HepG2 (cell line): ENCODE measurements around the gene TOR2A. TPM values are rescaled to one million over a fixed set of nuclear protein-coding genes. Genes with fewer than 3 reads are reported as not detected.

Experiments
- EZH2 ChIP-seq: conservative IDR thresholded peaks from 2 replicates; pipeline ENCODE4 v1.6.1; 2012; ENCODE audit warnings: mild to moderate bottlenecking, low read depth, low read length, moderate library complexity
- HNF4A ChIP-seq: sonication (generic); formaldehyde crosslinking; IDR thresholded peaks from 2 replicates; pipeline ENCODE4 v1.4.0; 2020; ENCODE audit warnings: missing genetic modification reagents
- SAP130 ChIP-seq: IDR thresholded peaks from 2 replicates; pipeline ENCODE4 v1.6.1; 2016; ENCODE audit warnings: low read depth
- THAP11 ChIP-seq: IDR thresholded peaks from 2 replicates; pipeline ENCODE4 v1.6.1; 2016; ENCODE audit warnings: missing biosample characterization, missing genetic modification reagents
- ZBTB3 ChIP-seq: sonication (generic); formaldehyde crosslinking; IDR thresholded peaks from 2 replicates; pipeline ENCODE4 v1.4.0; 2020; ENCODE audit warnings: low read depth, mild to moderate bottlenecking, moderate library complexity, missing genetic modification reagents, borderline replicate concordance
- ZBTB7A ChIP-seq: sonication (generic); formaldehyde crosslinking; IDR thresholded peaks from 2 replicates; pipeline ENCODE4 v1.8.0; 2022; ENCODE audit warnings: mild to moderate bottlenecking, missing genetic modification reagents
- ZBTB7B ChIP-seq: sonication (generic); formaldehyde crosslinking; IDR thresholded peaks from 2 replicates; pipeline ENCODE4 v1.4.0; 2020; ENCODE audit warnings: missing genetic modification reagents
- ZNF274 ChIP-seq: sonication (generic); formaldehyde crosslinking; IDR thresholded peaks from 2 replicates; pipeline ENCODE4 v1.5.1; 2020; ENCODE audit warnings: mild to moderate bottlenecking, missing genetic modification reagents
- ZNF331 ChIP-seq: sonication (generic); formaldehyde crosslinking; IDR thresholded peaks from 2 replicates; pipeline ENCODE4 v1.4.0; 2020; ENCODE audit warnings: missing genetic modification reagents
- ZNF430 ChIP-seq: sonication (generic); formaldehyde crosslinking; IDR thresholded peaks from 2 replicates; pipeline ENCODE4 v1.9.0; 2021; ENCODE audit warnings: mild to moderate bottlenecking, missing genetic modification reagents
- ZNF589 ChIP-seq: sonication (generic); formaldehyde crosslinking; conservative IDR thresholded peaks from 2 replicates; pipeline ENCODE4 v1.8.0; 2022; ENCODE audit warnings: mild to moderate bottlenecking, moderate library complexity, missing genetic modification reagents
- polyA plus RNA-seq, 8 experiments: library from polyadenylated mRNA; depleted of rRNA in 3 of 8; stranded (reverse) in 7 of 8; unstranded in 1 of 8; fragments of >200 nt; fragmentation: Illumina TruSeq in 4 of 8; extraction: Trizol in 4 of 8; gene quantifications; 2 replicates each; pipeline versions ENCODE4 v1.2.1 to v1.2.3, GENCODE V29; 2011 to 2016; ENCODE audit warnings: low read depth in 4 of 8, missing spikeins in 1 of 8, mixed read lengths in 1 of 8; ENCODE audit not compliant: insufficient read depth in 1 of 8
- total RNA-seq, 5 experiments: library from RNA; depleted of rRNA; stranded (reverse); fragments of >200 nt; fragmentation: Illumina TruSeq; extraction: Trizol; gene quantifications; 2 replicates each; pipeline ENCODE4 v1.2.3, GENCODE V29; 2016; ENCODE audit warnings: low read depth in 1 of 5
- TF ChIP-seq, protein P1 (sequence below): sonication (generic); formaldehyde crosslinking; IDR thresholded peaks from 2 replicates; pipeline ENCODE4 v1.5.0; 2020; ENCODE audit warnings: mild to moderate bottlenecking, missing genetic modification reagents, borderline replicate concordance
- TF ChIP-seq, protein P2 (sequence below): sonication (generic); formaldehyde crosslinking; IDR thresholded peaks from 2 replicates; pipeline ENCODE4 v1.4.0; 2020; ENCODE audit warnings: missing genetic modification reagents; ENCODE audit errors: not compliant biosample characterization
- TF ChIP-seq, protein P3 (sequence below): IDR thresholded peaks from 2 replicates; pipeline ENCODE4 v1.6.1; 2016; ENCODE audit warnings: missing genetic modification reagents, missing compliant biosample characterization

Gene TOR2A
- total and polyA plus RNA-seq, 2 of the 13 experiments (the other 11 are each of a cell fraction or from before 2014, with no cell fraction given), result 3.5 to 7.2 TPM

DNA sequence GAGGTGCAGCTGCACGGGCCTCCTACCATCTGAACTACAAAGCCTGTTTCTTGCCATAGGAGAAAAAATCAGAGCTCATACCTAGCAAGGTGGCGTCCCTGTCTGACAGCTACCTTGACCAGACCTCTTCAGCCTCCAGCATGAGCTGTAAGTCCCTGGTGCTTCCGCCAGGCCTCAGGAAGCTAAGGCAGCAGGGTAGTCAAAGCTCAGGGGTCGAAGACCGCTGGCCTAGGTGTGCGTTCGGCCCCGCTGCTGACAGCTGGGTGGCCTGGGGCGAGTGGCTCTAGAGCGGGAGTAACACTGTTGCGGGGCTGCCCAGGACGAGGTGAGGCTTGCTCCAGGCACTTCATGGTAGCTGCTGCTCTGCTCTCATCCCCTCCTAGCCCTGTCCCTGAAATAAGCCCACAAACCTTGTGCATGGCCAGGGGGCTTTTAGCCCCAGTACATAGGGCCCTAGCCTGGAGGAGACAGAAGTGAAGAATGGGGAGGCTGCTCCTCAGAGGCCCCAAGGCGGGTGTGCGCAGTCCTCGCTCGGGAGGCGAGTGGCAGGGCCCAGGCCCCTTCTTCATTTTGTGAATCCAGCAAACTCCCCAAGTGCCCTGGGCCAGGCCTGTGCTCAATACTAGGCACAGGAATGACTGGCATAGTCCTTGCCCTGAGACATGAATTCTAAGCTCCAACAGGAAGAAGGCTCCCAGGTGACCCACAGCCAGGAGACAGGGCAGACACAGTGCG lies 5.4 kb downstream of the TOR2A start (continued):
- TF ChIP-seq, protein P1, sequence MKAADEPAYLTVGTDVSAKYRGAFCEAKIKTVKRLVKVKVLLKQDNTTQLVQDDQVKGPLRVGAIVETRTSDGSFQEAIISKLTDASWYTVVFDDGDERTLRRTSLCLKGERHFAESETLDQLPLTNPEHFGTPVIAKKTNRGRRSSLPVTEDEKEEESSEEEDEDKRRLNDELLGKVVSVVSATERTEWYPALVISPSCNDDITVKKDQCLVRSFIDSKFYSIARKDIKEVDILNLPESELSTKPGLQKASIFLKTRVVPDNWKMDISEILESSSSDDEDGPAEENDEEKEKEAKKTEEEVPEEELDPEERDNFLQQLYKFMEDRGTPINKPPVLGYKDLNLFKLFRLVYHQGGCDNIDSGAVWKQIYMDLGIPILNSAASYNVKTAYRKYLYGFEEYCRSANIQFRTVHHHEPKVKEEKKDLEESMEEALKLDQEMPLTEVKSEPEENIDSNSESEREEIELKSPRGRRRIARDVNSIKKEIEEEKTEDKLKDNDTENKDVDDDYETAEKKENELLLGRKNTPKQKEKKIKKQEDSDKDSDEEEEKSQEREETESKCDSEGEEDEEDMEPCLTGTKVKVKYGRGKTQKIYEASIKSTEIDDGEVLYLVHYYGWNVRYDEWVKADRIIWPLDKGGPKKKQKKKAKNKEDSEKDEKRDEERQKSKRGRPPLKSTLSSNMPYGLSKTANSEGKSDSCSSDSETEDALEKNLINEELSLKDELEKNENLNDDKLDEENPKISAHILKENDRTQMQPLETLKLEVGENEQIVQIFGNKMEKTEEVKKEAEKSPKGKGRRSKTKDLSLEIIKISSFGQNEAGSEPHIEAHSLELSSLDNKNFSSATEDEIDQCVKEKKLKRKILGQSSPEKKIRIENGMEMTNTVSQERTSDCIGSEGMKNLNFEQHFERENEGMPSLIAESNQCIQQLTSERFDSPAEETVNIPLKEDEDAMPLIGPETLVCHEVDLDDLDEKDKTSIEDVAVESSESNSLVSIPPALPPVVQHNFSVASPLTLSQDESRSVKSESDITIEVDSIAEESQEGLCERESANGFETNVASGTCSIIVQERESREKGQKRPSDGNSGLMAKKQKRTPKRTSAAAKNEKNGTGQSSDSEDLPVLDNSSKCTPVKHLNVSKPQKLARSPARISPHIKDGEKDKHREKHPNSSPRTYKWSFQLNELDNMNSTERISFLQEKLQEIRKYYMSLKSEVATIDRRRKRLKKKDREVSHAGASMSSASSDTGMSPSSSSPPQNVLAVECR (CRISPR knock-in tag), result 0 out of 2 replicates have a peak, but pooled peaks have one; percentile 32
- TF ChIP-seq EZH2 (no peak), ZNF331 (CRISPR knock-in tag) (0 out of 2 replicates have a peak, but pooled peaks have one; percentile 17), THAP11 (CRISPR knock-in tag) (0 out of 2 replicates have a peak, but pooled peaks have one; percentile 30), ZNF430 (CRISPR knock-in tag) (0 out of 2 replicates have a peak, but pooled peaks have one; percentile 24), HNF4A (CRISPR knock-in tag) (peak; percentile 73), ZBTB7B (CRISPR knock-in tag) (0 out of 2 replicates have a peak, but pooled peaks have one; percentile 36), ZNF274 (peak; percentile 47; the same call in 1 of the 2 replicates), ZNF589 (CRISPR knock-in tag) (no peak), ZBTB3 (CRISPR knock-in tag) (no peak), SAP130 (CRISPR knock-in tag) (peak; percentile 58), ZBTB7A (CRISPR knock-in tag) (peak; percentile 61; the same call in 1 of the 2 replicates)
- TF ChIP-seq, protein P2, sequence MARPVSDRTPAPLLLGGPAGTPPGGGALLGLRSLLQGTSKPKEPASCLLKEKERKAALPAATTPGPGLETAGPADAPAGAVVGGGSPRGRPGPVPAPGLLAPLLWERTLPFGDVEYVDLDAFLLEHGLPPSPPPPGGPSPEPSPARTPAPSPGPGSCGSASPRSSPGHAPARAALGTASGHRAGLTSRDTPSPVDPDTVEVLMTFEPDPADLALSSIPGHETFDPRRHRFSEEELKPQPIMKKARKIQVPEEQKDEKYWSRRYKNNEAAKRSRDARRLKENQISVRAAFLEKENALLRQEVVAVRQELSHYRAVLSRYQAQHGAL, result no peak
- TF ChIP-seq, protein P3, sequence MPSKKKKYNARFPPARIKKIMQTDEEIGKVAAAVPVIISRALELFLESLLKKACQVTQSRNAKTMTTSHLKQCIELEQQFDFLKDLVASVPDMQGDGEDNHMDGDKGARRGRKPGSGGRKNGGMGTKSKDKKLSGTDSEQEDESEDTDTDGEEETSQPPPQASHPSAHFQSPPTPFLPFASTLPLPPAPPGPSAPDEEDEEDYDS, result 0 out of 2 replicates have a peak, but pooled peaks have one; percentile 39
